HEK293 (cell line): ENCODE measurements around the gene HOXD3.

Experiments
- CTCF ChIA-PET: fragments of 350-600 bp; formaldehyde crosslinking; extraction: SDS; loops from one replicate; lab custom pipeline; 2021; ENCODE audit warnings: antibody characterized with exemption; lab: Yijun Ruan, JAX
- POLR2A ChIA-PET: fragments of 300-600 bp; formaldehyde crosslinking; extraction: SDS; loops from one replicate; lab custom pipeline; 2020; ENCODE audit warnings: antibody characterized with exemption, inconsistent platforms; lab: Yijun Ruan, JAX
- H3K27ac ChIP-seq: fragments of 200-500 bp; sonication (Bioruptor generic); 2 replicates; pipeline ENCODE4 v1.5.1; 2014; ENCODE audit warnings: low read depth, low read length, control low read depth, inconsistent platforms; ENCODE audit errors: extremely low read depth
- H3K36me3 ChIP-seq, 2 experiments: fragments of 200-500 bp in 1 of 2; sonication (Bioruptor generic) in 1 of 2; 1 replicate in 1 of 2; 2 replicates in 1 of 2; pipeline ENCODE4 v1.5.1; 2014 to 2017; ENCODE audit warnings: inconsistent platforms in 2 of 2, low read length in 2 of 2; ENCODE audit not compliant: control insufficient read depth in 2 of 2, insufficient read depth in 1 of 2
- H3K4me1 ChIP-seq: fragments of 200-500 bp; sonication (Bioruptor generic); 2 replicates; pipeline ENCODE4 v1.5.1; 2014; ENCODE audit warnings: mild to moderate bottlenecking, low read length, inconsistent platforms; ENCODE audit not compliant: control insufficient read depth, insufficient read depth
- H3K4me3 ChIP-seq: 2 replicates; pipeline ENCODE4 v1.5.1; 2011; ENCODE audit warnings: low read depth, mild to moderate bottlenecking, control low read depth, low read length, moderate library complexity
- H3K9me3 ChIP-seq: fragments of 200-500 bp; sonication (Bioruptor generic); 2 replicates; pipeline ENCODE4 v1.5.1; 2014; ENCODE audit warnings: low read depth, low read length, inconsistent platforms; ENCODE audit not compliant: control insufficient read depth, insufficient read depth
- GLIS1 ChIP-seq: fragments of 450-650 bp; formaldehyde crosslinking; IDR thresholded peaks from 2 replicates; pipeline ENCODE4 v1.5.1; 2016; ENCODE audit warnings: missing biosample characterization, missing genetic modification characterization
- MYNN ChIP-seq: fragments of 450-650 bp; formaldehyde crosslinking; IDR thresholded peaks from 2 replicates; pipeline ENCODE4 v1.5.1; 2016; ENCODE audit warnings: missing biosample characterization, missing genetic modification characterization, borderline replicate concordance
- ZBTB48 ChIP-seq: fragments of 450-650 bp; formaldehyde crosslinking; IDR thresholded peaks from 2 replicates; pipeline ENCODE4 v1.5.1; 2016; ENCODE audit warnings: missing biosample characterization, missing genetic modification characterization
- ZBTB8A ChIP-seq: fragments of 450-650 bp; formaldehyde crosslinking; IDR thresholded peaks from 2 replicates; pipeline ENCODE4 v1.5.1; 2016; ENCODE audit warnings: missing biosample characterization, missing genetic modification characterization
- ZFHX2 ChIP-seq: fragments of 450-650 bp; formaldehyde crosslinking; conservative IDR thresholded peaks from 2 replicates; pipeline ENCODE4 v1.5.1; 2016; ENCODE audit warnings: missing biosample characterization, missing genetic modification characterization
- ZNF155 ChIP-seq: fragments of 450-650 bp; formaldehyde crosslinking; IDR thresholded peaks from 2 replicates; pipeline ENCODE4 v1.5.1; 2016; ENCODE audit warnings: missing biosample characterization, missing genetic modification characterization
- ZNF175 ChIP-seq: fragments of 450-650 bp; formaldehyde crosslinking; IDR thresholded peaks from 2 replicates; pipeline ENCODE4 v1.5.1; 2016; ENCODE audit warnings: missing biosample characterization, missing genetic modification characterization
- ZNF366 ChIP-seq: fragments of 450-650 bp; formaldehyde crosslinking; conservative IDR thresholded peaks from 2 replicates; pipeline ENCODE4 v1.5.1; 2016; ENCODE audit warnings: missing biosample characterization, missing genetic modification characterization
- ZNF558 ChIP-seq: fragments of 450-650 bp; formaldehyde crosslinking; IDR thresholded peaks from 2 replicates; pipeline ENCODE4 v1.5.1; 2016; ENCODE audit warnings: missing biosample characterization, missing genetic modification characterization
- ZXDB ChIP-seq: fragments of 450-650 bp; formaldehyde crosslinking; IDR thresholded peaks from 2 replicates; pipeline ENCODE4 v1.5.1; 2016; ENCODE audit warnings: missing biosample characterization, missing genetic modification characterization
- TF ChIP-seq, protein P1 (sequence below): fragments of 450-650 bp; formaldehyde crosslinking; IDR thresholded peaks from 2 replicates; pipeline ENCODE4 v1.5.1; 2016; ENCODE audit warnings: missing biosample characterization, missing genetic modification characterization
- TF ChIP-seq, protein P2 (sequence below): fragments of 450-650 bp; formaldehyde crosslinking; IDR thresholded peaks from 2 replicates; pipeline ENCODE4 v1.5.1; 2016; ENCODE audit warnings: missing biosample characterization, missing genetic modification characterization
- TF ChIP-seq, protein P3 (sequence below): fragments of 450-650 bp; formaldehyde crosslinking; IDR thresholded peaks from 2 replicates; pipeline ENCODE4 v1.5.1; 2016; ENCODE audit warnings: missing biosample characterization, missing genetic modification characterization
- TF ChIP-seq, protein P4 (sequence below): fragments of 450-650 bp; formaldehyde crosslinking; IDR thresholded peaks from 2 replicates; pipeline ENCODE4 v1.5.1; 2016; ENCODE audit warnings: missing biosample characterization, missing genetic modification characterization

The HOXD3 gene

DNA sequence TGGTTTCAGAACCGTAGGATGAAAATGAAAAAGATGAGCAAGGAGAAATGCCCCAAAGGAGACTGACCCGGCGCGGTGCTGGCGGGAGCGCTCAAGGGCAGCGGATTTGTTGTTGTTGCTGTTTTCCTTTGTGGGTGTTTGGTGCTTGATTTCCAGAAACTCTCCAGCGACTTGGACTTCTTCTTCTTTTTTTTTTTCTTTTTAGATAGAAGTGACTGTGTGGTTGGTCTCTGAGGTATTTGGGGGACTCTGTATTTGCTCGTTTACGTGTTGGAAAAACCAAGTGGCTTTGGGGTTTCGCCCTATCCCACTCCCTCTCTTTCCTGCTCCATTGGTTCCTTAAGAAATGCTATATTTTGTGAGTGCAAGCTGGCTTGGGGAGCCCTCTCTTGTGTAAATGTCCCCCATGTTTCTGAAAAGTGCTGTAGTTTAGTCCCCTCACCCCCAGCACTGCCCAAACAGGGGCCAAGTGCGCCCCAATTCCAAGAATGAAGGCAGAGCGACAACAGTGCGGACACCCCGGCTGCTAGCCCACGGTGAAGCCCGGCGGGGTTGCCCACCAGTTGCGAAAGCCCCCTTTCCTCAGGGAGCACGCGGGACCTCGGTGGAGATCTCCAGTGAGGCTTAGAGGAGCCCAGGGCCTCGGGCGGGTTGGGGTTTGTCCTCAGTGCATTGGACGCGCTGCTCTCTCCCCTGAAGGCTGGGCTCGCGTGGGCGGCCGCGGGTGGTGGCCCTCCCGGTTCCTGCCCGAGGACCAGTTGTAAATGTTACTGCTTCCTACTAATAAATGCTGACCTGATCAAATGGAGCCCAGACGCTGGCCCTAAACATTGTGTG, 32.8 kb upstream of the HOXD3 start:
- CTCF ChIA-PET = no interaction called here
- POLR2A ChIA-PET = no interaction called here
- no peaks in the 10 kb centered on the region; the same call in 1 of the 2 replicates for H3K4me1 ChIP-seq
- H3K4me3 ChIP-seq = no peak overlapping the region
- H3K36me3 ChIP-seq = peaks cover 5 to 58% of the 10 kb centered on the region in 2 experiments; a peak in 2 of 3 replicates
- H3K27ac ChIP-seq = no peak overlapping the region
- H3K9me3 ChIP-seq = no peaks in the 10 kb centered on the region
- TF ChIP-seq ZFHX2 (tag by site-specific recombination) = 0 out of 2 replicates have a peak, but pooled peaks have one; percentile 36
- TF ChIP-seq ZBTB8A = 0 out of 2 replicates have a peak, but pooled peaks have one; percentile 7
- TF ChIP-seq ZBTB48 = peak; percentile 37; the same call in 1 of the 2 replicates
- TF ChIP-seq ZNF175 (tag by site-specific recombination) = no peak
- TF ChIP-seq, all 188 proteins: peak for 3

DNA sequence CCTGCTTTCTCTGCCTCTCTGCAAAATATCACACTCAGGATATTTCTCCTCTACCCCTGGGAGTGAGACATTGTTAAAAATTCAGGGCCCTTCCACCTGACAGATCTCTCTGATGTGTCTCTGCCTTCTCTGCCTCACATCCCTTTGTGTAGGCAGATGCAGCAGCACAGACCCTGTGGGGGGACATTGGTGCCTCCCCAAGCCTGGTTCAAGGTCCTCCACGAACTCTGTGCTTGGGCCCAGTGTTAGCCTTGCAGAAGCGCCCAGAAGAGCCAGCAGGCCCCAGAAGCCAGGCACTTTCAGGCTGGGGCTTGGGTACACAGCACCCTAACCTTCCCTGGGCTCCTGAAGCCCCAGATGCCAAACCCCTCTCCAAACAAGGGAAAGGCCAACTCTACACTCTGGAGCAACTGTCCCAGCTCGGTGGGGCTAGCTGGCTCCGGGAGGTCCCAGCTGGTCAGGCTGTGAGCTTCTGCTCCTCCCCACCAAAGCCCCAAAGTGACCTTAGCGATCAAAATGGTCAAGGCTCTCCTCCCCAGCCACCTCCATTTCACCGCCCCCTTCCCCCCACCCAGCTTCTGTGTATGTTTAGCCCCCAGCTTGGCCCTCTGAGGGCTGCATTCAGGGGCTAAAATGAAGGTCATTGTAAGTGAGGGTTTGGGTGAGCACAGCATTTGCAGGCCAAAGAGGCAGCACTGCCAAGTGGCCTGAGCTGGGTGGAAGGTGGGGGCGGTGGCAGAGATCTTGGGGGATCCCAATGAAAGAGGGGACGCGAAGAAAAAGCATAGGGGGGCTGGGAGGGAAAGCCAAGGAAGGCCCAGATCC, 31.9 kb upstream of the HOXD3 start:
- H3K36me3 ChIP-seq = peaks cover 0 to 49% of the 10 kb centered on the region in 2 experiments; a peak in 1 of 3 replicates
- POLR2A ChIA-PET = interaction anchor here (0.5 to 2.1 kb wide), 4 partner anchors 17 to 844 kb away, joined by 3 to 11 read pairs (median 4); no protein-coding TSS in a partner anchor
- CTCF ChIA-PET = interaction anchor here (0.6 to 3.5 kb wide), 5 partner anchors 15 to 1210 kb away, joined by 3 to 51 read pairs (median 19); no protein-coding TSS in a partner anchor
- H3K4me3 ChIP-seq = no peak overlapping the region
- peak overlapping the region; percentile 22; the same call in 1 of the 2 replicates for H3K27ac ChIP-seq
- H3K9me3 ChIP-seq = no peaks in the 10 kb centered on the region
- TF ChIP-seq, protein P1, sequence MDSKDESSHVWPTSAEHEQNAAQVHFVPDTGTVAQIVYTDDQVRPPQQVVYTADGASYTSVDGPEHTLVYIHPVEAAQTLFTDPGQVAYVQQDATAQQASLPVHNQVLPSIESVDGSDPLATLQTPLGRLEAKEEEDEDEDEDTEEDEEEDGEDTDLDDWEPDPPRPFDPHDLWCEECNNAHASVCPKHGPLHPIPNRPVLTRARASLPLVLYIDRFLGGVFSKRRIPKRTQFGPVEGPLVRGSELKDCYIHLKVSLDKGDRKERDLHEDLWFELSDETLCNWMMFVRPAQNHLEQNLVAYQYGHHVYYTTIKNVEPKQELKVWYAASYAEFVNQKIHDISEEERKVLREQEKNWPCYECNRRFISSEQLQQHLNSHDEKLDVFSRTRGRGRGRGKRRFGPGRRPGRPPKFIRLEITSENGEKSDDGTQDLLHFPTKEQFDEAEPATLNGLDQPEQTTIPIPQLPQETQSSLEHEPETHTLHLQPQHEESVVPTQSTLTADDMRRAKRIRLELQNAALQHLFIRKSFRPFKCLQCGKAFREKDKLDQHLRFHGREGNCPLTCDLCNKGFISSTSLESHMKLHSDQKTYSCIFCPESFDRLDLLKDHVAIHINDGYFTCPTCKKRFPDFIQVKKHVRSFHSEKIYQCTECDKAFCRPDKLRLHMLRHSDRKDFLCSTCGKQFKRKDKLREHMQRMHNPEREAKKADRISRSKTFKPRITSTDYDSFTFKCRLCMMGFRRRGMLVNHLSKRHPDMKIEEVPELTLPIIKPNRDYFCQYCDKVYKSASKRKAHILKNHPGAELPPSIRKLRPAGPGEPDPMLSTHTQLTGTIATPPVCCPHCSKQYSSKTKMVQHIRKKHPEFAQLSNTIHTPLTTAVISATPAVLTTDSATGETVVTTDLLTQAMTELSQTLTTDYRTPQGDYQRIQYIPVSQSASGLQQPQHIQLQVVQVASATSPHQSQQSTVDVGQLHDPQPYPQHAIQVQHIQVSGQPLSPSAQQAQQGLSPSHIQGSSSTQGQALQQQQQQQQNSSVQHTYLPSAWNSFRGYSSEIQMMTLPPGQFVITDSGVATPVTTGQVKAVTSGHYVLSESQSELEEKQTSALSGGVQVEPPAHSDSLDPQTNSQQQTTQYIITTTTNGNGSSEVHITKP (tag by site-specific recombination) = peak; percentile 77
- TF ChIP-seq GLIS1 (tag by site-specific recombination) = peak; percentile 69
- TF ChIP-seq ZBTB8A = 0 out of 2 replicates have a peak, but pooled peaks have one; percentile 1
- no peak for TF ChIP-seq ZNF558 (tag by site-specific recombination)
- no peaks in the 10 kb centered on the region; the same call in 1 of the 2 replicates for H3K4me1 ChIP-seq

DNA sequence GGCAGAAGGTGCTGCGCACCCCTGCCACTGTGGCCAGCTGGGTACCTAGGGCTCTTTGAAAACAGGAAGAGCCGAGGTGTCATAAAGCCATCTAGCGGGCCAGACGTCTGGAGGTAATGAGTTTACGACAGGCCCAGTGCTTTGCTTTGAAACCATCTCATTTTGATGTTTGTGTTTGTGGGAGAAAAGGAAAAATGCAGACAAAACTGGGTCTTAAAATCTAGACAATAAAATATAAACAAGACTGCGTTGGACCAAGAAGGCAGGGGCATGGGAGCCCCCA, 31.4 kb upstream of the HOXD3 start:
- no peaks in the 10 kb centered on the region for H3K9me3 ChIP-seq
- ChIA-PET CTCF (interaction anchor here (2.4 to 3.5 kb wide), 4 partner anchors 15 to 529 kb away, joined by 16 to 51 read pairs (median 22); no protein-coding TSS in a partner anchor), POLR2A (interaction anchor here (0.6 to 2.1 kb wide), 3 partner anchors 20 to 843 kb away, joined by 3 to 11 read pairs (median 3); no protein-coding TSS in a partner anchor)
- no peak overlapping the region for H3K4me3 ChIP-seq
- H3K36me3 ChIP-seq = peaks cover 0 to 44% of the 10 kb centered on the region in 2 experiments; a peak in 1 of 3 replicates
- TF ChIP-seq ZXDB (tag by site-specific recombination) (0 out of 2 replicates have a peak, but pooled peaks have one; percentile 15), ZNF366 (tag by site-specific recombination) (0 out of 2 replicates have a peak, but pooled peaks have one; percentile 11), MYNN (no peak), ZNF155 (tag by site-specific recombination) (no peak)
- TF ChIP-seq, protein P2, sequence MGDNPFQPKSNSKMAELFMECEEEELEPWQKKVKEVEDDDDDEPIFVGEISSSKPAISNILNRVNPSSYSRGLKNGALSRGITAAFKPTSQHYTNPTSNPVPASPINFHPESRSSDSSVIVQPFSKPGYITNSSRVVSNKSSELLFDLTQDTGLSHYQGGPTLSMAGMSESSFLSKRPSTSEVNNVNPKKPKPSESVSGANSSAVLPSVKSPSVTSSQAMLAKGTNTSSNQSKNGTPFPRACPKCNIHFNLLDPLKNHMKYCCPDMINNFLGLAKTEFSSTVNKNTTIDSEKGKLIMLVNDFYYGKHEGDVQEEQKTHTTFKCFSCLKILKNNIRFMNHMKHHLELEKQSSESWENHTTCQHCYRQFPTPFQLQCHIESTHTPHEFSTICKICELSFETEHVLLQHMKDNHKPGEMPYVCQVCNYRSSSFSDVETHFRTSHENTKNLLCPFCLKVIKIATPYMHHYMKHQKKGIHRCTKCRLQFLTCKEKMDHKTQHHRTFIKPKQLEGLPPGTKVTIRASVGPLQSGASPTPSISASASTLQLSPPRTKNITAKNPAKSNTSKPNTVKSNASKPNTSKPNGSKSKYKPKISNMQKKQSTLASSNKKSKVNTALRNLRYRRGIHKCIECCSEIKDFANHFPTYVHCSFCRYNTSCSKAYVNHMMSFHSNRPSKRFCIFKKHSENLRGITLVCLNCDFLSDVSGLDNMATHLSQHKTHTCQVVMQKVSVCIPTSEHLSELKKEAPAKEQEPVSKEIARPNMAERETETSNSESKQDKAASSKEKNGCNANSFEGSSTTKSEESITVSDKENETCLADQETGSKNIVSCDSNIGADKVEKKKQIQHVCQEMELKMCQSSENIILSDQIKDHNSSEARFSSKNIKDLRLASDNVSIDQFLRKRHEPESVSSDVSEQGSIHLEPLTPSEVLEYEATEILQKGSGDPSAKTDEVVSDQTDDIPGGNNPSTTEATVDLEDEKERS (tag by site-specific recombination) = no peak
- TF ChIP-seq, protein P3, sequence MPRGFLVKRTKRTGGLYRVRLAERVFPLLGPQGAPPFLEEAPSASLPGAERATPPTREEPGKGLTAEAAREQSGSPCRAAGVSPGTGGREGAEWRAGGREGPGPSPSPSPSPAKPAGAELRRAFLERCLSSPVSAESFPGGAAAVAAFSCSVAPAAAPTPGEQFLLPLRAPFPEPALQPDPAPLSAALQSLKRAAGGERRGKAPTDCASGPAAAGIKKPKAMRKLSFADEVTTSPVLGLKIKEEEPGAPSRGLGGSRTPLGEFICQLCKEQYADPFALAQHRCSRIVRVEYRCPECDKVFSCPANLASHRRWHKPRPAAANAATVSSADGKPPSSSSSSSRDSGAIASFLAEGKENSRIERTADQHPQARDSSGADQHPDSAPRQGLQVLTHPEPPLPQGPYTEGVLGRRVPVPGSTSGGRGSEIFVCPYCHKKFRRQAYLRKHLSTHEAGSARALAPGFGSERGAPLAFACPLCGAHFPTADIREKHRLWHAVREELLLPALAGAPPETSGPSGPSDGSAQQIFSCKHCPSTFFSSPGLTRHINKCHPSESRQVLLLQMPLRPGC (tag by site-specific recombination) = no peak
- TF ChIP-seq, protein P4, sequence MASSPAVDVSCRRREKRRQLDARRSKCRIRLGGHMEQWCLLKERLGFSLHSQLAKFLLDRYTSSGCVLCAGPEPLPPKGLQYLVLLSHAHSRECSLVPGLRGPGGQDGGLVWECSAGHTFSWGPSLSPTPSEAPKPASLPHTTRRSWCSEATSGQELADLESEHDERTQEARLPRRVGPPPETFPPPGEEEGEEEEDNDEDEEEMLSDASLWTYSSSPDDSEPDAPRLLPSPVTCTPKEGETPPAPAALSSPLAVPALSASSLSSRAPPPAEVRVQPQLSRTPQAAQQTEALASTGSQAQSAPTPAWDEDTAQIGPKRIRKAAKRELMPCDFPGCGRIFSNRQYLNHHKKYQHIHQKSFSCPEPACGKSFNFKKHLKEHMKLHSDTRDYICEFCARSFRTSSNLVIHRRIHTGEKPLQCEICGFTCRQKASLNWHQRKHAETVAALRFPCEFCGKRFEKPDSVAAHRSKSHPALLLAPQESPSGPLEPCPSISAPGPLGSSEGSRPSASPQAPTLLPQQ (tag by site-specific recombination) = no peak
- peak overlapping the region; percentile 22; the same call in 1 of the 2 replicates for H3K27ac ChIP-seq
- no peaks in the 10 kb centered on the region; the same call in 1 of the 2 replicates for H3K4me1 ChIP-seq
